Panc1 (cell line): ENCODE measurements around the gene PALB2. TPM values are rescaled to one million over a fixed set of nuclear protein-coding genes. Genes with fewer than 3 reads are reported as not detected.

Experiments
- ATAC-seq: fragments of 200-7000 bp; cut with Tn5 transposase; 2 replicates; pipeline ENCODE4 v1.9.1; 2020; ENCODE audit warnings: mild to moderate bottlenecking, moderate library complexity
- BruUV-seq: library from RNA; stranded (reverse); fragments of 400-500 nt; replicated peaks from 2 replicates; lab custom pipeline; 2021; lab: Mats Ljungman, UMichigan
- CTCF ChIA-PET: fragments of 300-600 bp; sonication (Branson Sonifier 250); formaldehyde crosslinking; loops from one replicate; lab custom pipeline; 2022; ENCODE audit warnings: antibody characterized with exemption; lab: Charles Lee
- POLR2A ChIA-PET: fragments of 300-600 bp; sonication (Branson Sonifier 250); formaldehyde crosslinking; loops from one replicate; lab custom pipeline; 2022; ENCODE audit warnings: antibody characterized with exemption; lab: Charles Lee
- DNase-seq: peaks from one replicate; pipeline ENCODE4 v3.0.0-alpha.2; 2010; ENCODE audit warnings: low read depth, low spot score
- H3K27ac ChIP-seq: 2 replicates; pipeline ENCODE4 v1.5.1; 2011; ENCODE audit warnings: mild to moderate bottlenecking, low read length, inconsistent platforms
- H3K27me3 ChIP-seq: fragments of 200-500 bp; sonication (Bioruptor generic); 2 replicates; pipeline ENCODE4 v1.6.0; 2014; ENCODE audit warnings: low read length, inconsistent platforms; ENCODE audit not compliant: control insufficient read depth, insufficient read depth
- H3K36me3 ChIP-seq: fragments of 200-500 bp; sonication (Bioruptor generic); 2 replicates; pipeline ENCODE4 v1.5.1; 2014; ENCODE audit warnings: inconsistent platforms, mild to moderate bottlenecking, low read length, moderate library complexity; ENCODE audit not compliant: control insufficient read depth, insufficient read depth
- H3K4me1 ChIP-seq: 2 replicates; pipeline ENCODE4 v1.5.1; 2011; ENCODE audit warnings: inconsistent platforms, mild to moderate bottlenecking, low read length, moderate library complexity; ENCODE audit not compliant: control insufficient read depth, insufficient read depth
- H3K4me3 ChIP-seq, 2 experiments: 2 replicates each; pipeline ENCODE4 v1.5.1; 2011 to 2012; ENCODE audit warnings: low read depth in 2 of 2, low read length in 2 of 2, mild to moderate bottlenecking in 2 of 2, inconsistent platforms in 1 of 2, moderate library complexity in 1 of 2
- H3K9me3 ChIP-seq: fragments of 200-500 bp; sonication (Bioruptor generic); 2 replicates; pipeline ENCODE4 v1.5.1; 2014; ENCODE audit warnings: low read depth, mild to moderate bottlenecking, inconsistent platforms, low read length, moderate library complexity; ENCODE audit not compliant: control insufficient read depth, insufficient read depth
- CTCF ChIP-seq: fragments of 450-650 bp; IDR thresholded peaks from 2 replicates; pipeline ENCODE4 v1.5.1; 2017; ENCODE audit warnings: mild to moderate bottlenecking
- POLR2AphosphoS5 ChIP-seq: IDR thresholded peaks from 2 replicates; pipeline ENCODE4 v1.6.1; 2012; ENCODE audit warnings: mild to moderate bottlenecking, low read depth, low read length, moderate library complexity
- REST ChIP-seq, 2 experiments: IDR thresholded peaks; 2 replicates each; pipeline ENCODE4 v1.6.1; 2011 to 2012; ENCODE audit warnings: low read depth in 2 of 2, control low read depth in 1 of 2, low read length in 1 of 2, mild to moderate bottlenecking in 1 of 2, moderate library complexity in 1 of 2; ENCODE audit not compliant: insufficient read depth in 1 of 2
- SIN3A ChIP-seq: IDR thresholded peaks from 2 replicates; pipeline ENCODE4 v1.6.1; 2012; ENCODE audit warnings: low read depth, mild to moderate bottlenecking, low read length, moderate library complexity, borderline replicate concordance; ENCODE audit not compliant: insufficient read depth
- TCF7L2 ChIP-seq: IDR thresholded peaks from 2 replicates; pipeline ENCODE4 v1.6.1; 2011; ENCODE audit warnings: mild to moderate bottlenecking, low read depth, low read length, inconsistent platforms
- in situ Hi-C: cut with HindIII; loops from 2 replicates; pipeline ENCODE4 v1.10.0; 2016; ENCODE audit warnings: low sequenced_read_pairs, low pct_unique_long_range_greater_than_20kb
- intact Hi-C: fragments of 100-400 bp; cut with micrococcal nuclease; formaldehyde crosslinking; loops from one replicate; pipeline ENCODE4 v1.10.0; 2022; ENCODE audit not compliant: unreplicated experiment
- total RNA-seq: library from RNA; stranded (reverse); gene quantifications from one replicate; pipeline ENCODE4 v1.2.1, GENCODE V29; 2021; ENCODE audit not compliant: unreplicated experiment

Gene PALB2
- total RNA-seq, 1 experiment from 2014 or later: 21.7 TPM

- ChIA-PET CTCF (no interaction called here), POLR2A (no interaction called here)
- in situ Hi-C loops (no loop called here), intact Hi-C loops (no loop called here)
- Histone ChIP-seq H3K9me3 (no peaks in the 10 kb centered on the region), H3K27me3 (no peaks in the 10 kb centered on the region), H3K4me3 (no peak overlapping the region), H3K36me3 (peaks cover 22% of the 10 kb centered on the region), H3K4me1 (no peaks in the 10 kb centered on the region), H3K27ac (no peak overlapping the region)
- no peak for DNase-seq
- TF ChIP-seq CTCF (no peak), SIN3A (no peak), TCF7L2 (no peak), REST (IDR thresholded peaks at IDR 0.05; ENCODE audit: insufficient read depth in 1 of 2, low read depth in 2 of 2, low read length in 1 of 2) (no peak), POLR2AphosphoS5 (no peak)
- no peak for ATAC-seq
- no TSS peak for BruUV-seq
These were observed 25.7 kb upstream of the PALB2 start for GRCh38 chr16:23666571-23667354.

- Histone ChIP-seq H3K4me3 (no peak overlapping the region), H3K4me1 (no peaks in the 10 kb centered on the region), H3K27ac (no peak overlapping the region), H3K36me3 (peaks cover 38% of the 10 kb centered on the region), H3K9me3 (no peaks in the 10 kb centered on the region), H3K27me3 (no peaks in the 10 kb centered on the region)
- in situ Hi-C loops (no loop called here), intact Hi-C loops (no loop called here)
- DNase-seq (no peak), ATAC-seq (no peak)
- TF ChIP-seq SIN3A (no peak), REST (IDR thresholded peaks at IDR 0.05; ENCODE audit: insufficient read depth in 1 of 2, low read depth in 2 of 2, low read length in 1 of 2) (no peak), CTCF (no peak), TCF7L2 (no peak), POLR2AphosphoS5 (no peak)
- ChIA-PET CTCF (no interaction called here), POLR2A (interaction anchor here (0.6 kb wide), 1 partner anchor 102 kb away, joined by 5 read pairs; no protein-coding TSS in a partner anchor)
- no TSS peak for BruUV-seq
These were observed 22.8 kb upstream of the PALB2 start for GRCh38 chr16:23663918-23664317.
